IMR-90 (cell line): ENCODE data around the gene CYFIP2. TPM values are rescaled to one million over a fixed set of nuclear protein-coding genes. Genes with fewer than 3 reads are reported as not detected.

Experiments
- ATAC-seq: fragments of 200-7000 bp; cut with Tn5 transposase; 2 replicates; pipeline ENCODE4 v1.9.1; 2020; ENCODE audit warnings: low read depth, mild to moderate bottlenecking, moderate library complexity
- BruUV-seq: library from RNA; stranded (reverse); fragments of 400-500 nt; replicated peaks from 2 replicates; lab custom pipeline; 2021; lab: Mats Ljungman, UMichigan
- CTCF ChIA-PET: fragments of 300-600 bp; formaldehyde crosslinking; extraction: SDS; loops from one replicate; lab custom pipeline; 2021; ENCODE audit warnings: antibody characterized with exemption; lab: Yijun Ruan, JAX
- POLR2A ChIA-PET: fragments of 300-600 bp; sonication (Branson Sonifier 250); formaldehyde crosslinking; loops from one replicate; lab custom pipeline; 2022; ENCODE audit warnings: antibody characterized with exemption; ENCODE audit not compliant: unreplicated experiment; lab: Charles Lee
- DNase-seq: peaks from one replicate; pipeline ENCODE4 v3.0.0; 2013
- H2AFZ ChIP-seq: replicated peaks from 2 replicates; pipeline ENCODE3; 2013; ENCODE audit warnings: low read length, mild to moderate bottlenecking; ENCODE audit not compliant: poor library complexity
- H2AK5ac ChIP-seq: 2 replicates; pipeline ENCODE4 v1.6.1; 2013; ENCODE audit warnings: low read depth, low read length, inconsistent platforms
- H2AK9ac ChIP-seq: replicated peaks from 2 replicates; pipeline ENCODE3; 2013; ENCODE audit warnings: mild to moderate bottlenecking, low read depth, low read length, moderate library complexity; ENCODE audit not compliant: poor library complexity
- H2BK120ac ChIP-seq: 2 replicates; pipeline ENCODE4 v1.6.1; 2013; ENCODE audit warnings: low read depth, low read length, inconsistent platforms
- H2BK15ac ChIP-seq: 3 replicates; pipeline ENCODE4 v1.6.1; 2013; ENCODE audit warnings: low read depth, low read length, inconsistent platforms
- H2BK20ac ChIP-seq: 2 replicates; pipeline ENCODE4 v1.6.1; 2013; ENCODE audit warnings: low read depth, mild to moderate bottlenecking, inconsistent platforms, low read length, moderate library complexity
- H2BK5ac ChIP-seq: 2 replicates; pipeline ENCODE4 v1.6.1; 2013; ENCODE audit warnings: mild to moderate bottlenecking, low read depth, low read length, inconsistent platforms; ENCODE audit not compliant: poor library complexity, severe bottlenecking
- H3K14ac ChIP-seq: replicated peaks from 2 replicates; pipeline ENCODE4 v1.6.1; 2013; ENCODE audit warnings: low read depth, low read length, inconsistent platforms
- H3K18ac ChIP-seq: 2 replicates; pipeline ENCODE4 v1.6.1; 2013; ENCODE audit warnings: low read depth, low read length, control low read depth
- H3K23ac ChIP-seq: 2 replicates; pipeline ENCODE4 v1.6.1; 2013; ENCODE audit warnings: low read depth, low read length, inconsistent platforms
- H3K27ac ChIP-seq: 2 replicates; pipeline ENCODE4 v1.5.1; 2013; ENCODE audit warnings: mild to moderate bottlenecking, control low read depth, low read length; ENCODE audit not compliant: insufficient read depth
- H3K27me3 ChIP-seq: 2 replicates; pipeline ENCODE4 v1.6.1; 2013; ENCODE audit warnings: low read length; ENCODE audit not compliant: control insufficient read depth, insufficient read depth
- H3K36me3 ChIP-seq: 2 replicates; pipeline ENCODE4 v1.6.1; 2013; ENCODE audit warnings: low read length, mixed read lengths; ENCODE audit not compliant: control insufficient read depth, insufficient read depth
- H3K4ac ChIP-seq: 2 replicates; pipeline ENCODE4 v1.6.1; 2013; ENCODE audit warnings: low read depth, low read length, inconsistent platforms
- H3K4me1 ChIP-seq: 2 replicates; pipeline ENCODE4 v1.6.1; 2013; ENCODE audit warnings: low read length, mixed read lengths; ENCODE audit not compliant: control insufficient read depth, insufficient read depth
- H3K4me2 ChIP-seq: 2 replicates; pipeline ENCODE4 v1.6.1; 2013; ENCODE audit warnings: low read depth, mild to moderate bottlenecking, control low read depth, low read length, moderate library complexity
- H3K4me3 ChIP-seq: 2 replicates; pipeline ENCODE4 v1.5.1; 2013; ENCODE audit warnings: low read depth, mild to moderate bottlenecking, control low read depth, low read length, moderate library complexity; ENCODE audit not compliant: insufficient read depth
- H3K56ac ChIP-seq: 2 replicates; pipeline ENCODE4 v1.6.1; 2013; ENCODE audit warnings: low read length, inconsistent platforms; ENCODE audit not compliant: insufficient read depth; ENCODE audit errors: extremely low read depth
- H3K79me1 ChIP-seq, 2 experiments: 2 replicates each; pipeline ENCODE4 v1.6.1; 2013; ENCODE audit warnings: low read length in 2 of 2, inconsistent platforms in 1 of 2, low read depth in 1 of 2
- H3K9ac ChIP-seq: 2 replicates; pipeline ENCODE4 v1.6.1; 2013; ENCODE audit warnings: low read depth, low read length, control low read depth
- H3K9me1 ChIP-seq: 2 replicates; pipeline ENCODE4 v1.6.1; 2013; ENCODE audit warnings: low read length, inconsistent platforms; ENCODE audit not compliant: insufficient read depth
- H3K9me3 ChIP-seq: 2 replicates; pipeline ENCODE4 v1.6.1; 2013; ENCODE audit warnings: low read length; ENCODE audit not compliant: control insufficient read depth, insufficient read depth
- H4K20me1 ChIP-seq: 2 replicates; pipeline ENCODE4 v1.6.1; 2013; ENCODE audit warnings: low read length, inconsistent platforms; ENCODE audit not compliant: insufficient read depth
- H4K5ac ChIP-seq: 2 replicates; pipeline ENCODE4 v1.6.1; 2013; ENCODE audit warnings: mild to moderate bottlenecking, low read depth, low read length, control low read depth
- H4K8ac ChIP-seq, 2 experiments: 2 replicates each; pipeline ENCODE4 v1.6.1; 2013; ENCODE audit warnings: low read depth in 2 of 2, low read length in 2 of 2, control low read depth in 1 of 2, inconsistent platforms in 1 of 2
- H4K91ac ChIP-seq: 2 replicates; pipeline ENCODE4 v1.6.1; 2013; ENCODE audit warnings: low read depth, low read length, inconsistent platforms; ENCODE audit not compliant: insufficient read depth
- BHLHE40 ChIP-seq: fragments of 150-350 bp; IDR thresholded peaks from 2 replicates; pipeline ENCODE4 v1.6.1; 2016; ENCODE audit warnings: mild to moderate bottlenecking, low read depth, low read length
- FOS ChIP-seq: fragments of 150-350 bp; IDR thresholded peaks from 2 replicates; pipeline ENCODE4 v1.6.1; 2016; ENCODE audit warnings: low read depth, low read length
- WGBS, 2 experiments: methylation state at CpG; one replicate each; pipeline versions ENCODE4 v1.1.5 to v1.1.7; 2013; ENCODE audit warnings: missing lambda C conversion rate in 2 of 2; ENCODE audit not compliant: insufficient read length in 1 of 2; ENCODE audit errors: extremely low coverage in 2 of 2; 5-methylcytosine and 5-hydroxymethylcytosine counted together
- dilution Hi-C: fragments of 300-500 bp; cut with HindIII; formaldehyde crosslinking; loops from one replicate; pipeline ENCODE4 v1.14.3; 2018; ENCODE audit warnings: low sequenced_read_pairs; ENCODE audit not compliant: unreplicated experiment
- in situ Hi-C: fragments of 300-500 bp; cut with MboI; formaldehyde crosslinking; loops from 3 replicates; pipeline ENCODE4 v1.14.3; 2019; ENCODE audit warnings: low sequenced_read_pairs, inconsistent platforms, mixed read lengths
- intact Hi-C: fragments of 100-400 bp; cut with micrococcal nuclease; formaldehyde crosslinking; loops from 2 replicates; pipeline ENCODE4 v1.10.0; 2022
- polyA plus RNA-seq, 3 experiments: library from polyadenylated mRNA; depleted of rRNA; stranded (reverse); fragments of >200 nt; gene quantifications; 2 replicates each; pipeline ENCODE4 v1.2.3, GENCODE V29; 2012; ENCODE audit warnings: low replicate concordance in 1 of 3
- total RNA-seq: library from RNA; depleted of rRNA; stranded (reverse); fragments of >200 nt; gene quantifications from 2 replicates; pipeline ENCODE4 v1.2.3, GENCODE V29; 2012
- TF ChIP-seq, protein P1 (sequence below): fragments of 150-350 bp; IDR thresholded peaks from 2 replicates; pipeline ENCODE4 v1.6.1; 2017; ENCODE audit warnings: mild to moderate bottlenecking, antibody characterized with exemption, low read length, low read depth

The CYFIP2 gene
- total and polyA plus RNA-seq, 2 of the 4 experiments (the other 2 are of a cell fraction), result 6.8 to 13.4 TPM

DNA sequence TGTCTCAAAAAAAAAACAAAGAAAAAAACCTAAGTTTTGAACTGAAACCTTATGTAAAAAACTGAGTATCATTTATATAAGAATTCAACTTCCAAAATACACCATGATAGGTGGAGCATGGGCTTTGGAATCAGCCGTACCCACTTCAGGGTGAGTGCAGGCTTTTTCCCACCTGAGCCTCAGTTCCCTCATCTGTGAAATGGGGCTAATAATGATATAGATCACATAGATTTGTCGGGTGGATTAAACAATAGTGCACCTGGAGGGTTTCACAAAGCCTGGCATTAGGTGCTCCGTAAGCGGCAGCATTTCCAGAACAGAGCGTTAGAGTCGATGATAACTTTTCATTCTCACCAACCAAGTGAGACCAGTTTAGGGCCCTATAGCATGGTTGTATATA lies 91.9 kb downstream of the CYFIP2 start:
- Histone ChIP-seq H3K4me3 (no peak overlapping the region), H4K20me1 (no peaks in the 10 kb centered on the region)

More for the DNA sequence above, 91.9 kb downstream of the CYFIP2 start:
- Histone ChIP-seq H2AK9ac (no peak overlapping the region), H3K4me2 (no peak overlapping the region), H3K27me3 (no peaks in the 10 kb centered on the region), H3K56ac (no peak overlapping the region), H3K9ac (no peak overlapping the region), H2AK5ac (no peak overlapping the region), H3K36me3 (no peaks in the 10 kb centered on the region), H3K27ac (no peak overlapping the region), H4K91ac (no peak overlapping the region), H3K9me3 (no peaks in the 10 kb centered on the region), H3K79me1 (no peaks in the 10 kb centered on the region), H2AFZ (no peak overlapping the region), H4K5ac (no peak overlapping the region), H3K4me1 (no peaks in the 10 kb centered on the region), H3K4ac (no peak overlapping the region), H3K9me1 (peaks cover 7% of the 10 kb centered on the region), H2BK15ac (no peak overlapping the region), H3K18ac (no peak overlapping the region), H3K23ac (no peak overlapping the region), H3K14ac (no peak overlapping the region), H2BK5ac (no peak overlapping the region), H2BK120ac (no peak overlapping the region), H2BK20ac (no peak overlapping the region), H4K8ac (no peak overlapping the region)
- POLR2A ChIA-PET, result no interaction called here
- BruUV-seq, result no TSS peak
- dilution Hi-C loops (no loop called here), intact Hi-C loops (no loop called here), in situ Hi-C loops (loop anchor here (10.0 kb wide), 1 partner anchor 357 kb away; no protein-coding TSS in a partner anchor)
- no peak for TF ChIP-seq FOS
- TF ChIP-seq, protein P1, sequence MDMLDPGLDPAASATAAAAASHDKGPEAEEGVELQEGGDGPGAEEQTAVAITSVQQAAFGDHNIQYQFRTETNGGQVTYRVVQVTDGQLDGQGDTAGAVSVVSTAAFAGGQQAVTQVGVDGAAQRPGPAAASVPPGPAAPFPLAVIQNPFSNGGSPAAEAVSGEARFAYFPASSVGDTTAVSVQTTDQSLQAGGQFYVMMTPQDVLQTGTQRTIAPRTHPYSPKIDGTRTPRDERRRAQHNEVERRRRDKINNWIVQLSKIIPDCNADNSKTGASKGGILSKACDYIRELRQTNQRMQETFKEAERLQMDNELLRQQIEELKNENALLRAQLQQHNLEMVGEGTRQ, result no peak
- no peak for TF ChIP-seq BHLHE40
- DNase-seq, result no peak
- ATAC-seq, result no peak
- CTCF ChIA-PET, result no interaction called here
- WGBS, 2 experiments, result no CpG with 5 or more reads among the region's 6 CpGs
